Naive thymus-derived CD8-positive, alpha-beta T cell (primary cell): ENCODE results near the gene NPM3. TPM values are rescaled to one million over a fixed set of nuclear protein-coding genes. Genes with fewer than 3 reads are reported as not detected.

Source experiments
- ATAC-seq, 2 donors: fragments of 150-1000 bp; cut with Tn5 transposase in 1 of 2; sonication (Bioruptor Pico), chemical (Tn5 transposase) in 1 of 2; 1 replicate in 1 of 2; 2 replicates in 1 of 2; pipeline ENCODE4 v1.10.0; 2021; ENCODE audit warnings: mild to moderate bottlenecking in 2 of 2, moderate library complexity in 2 of 2
- POLR2A ChIA-PET: fragments of 350-600 bp; sonication (Branson Sonifier 250); formaldehyde crosslinking; loops from one replicate; lab custom pipeline; 2021; ENCODE audit warnings: antibody characterized with exemption; lab: Charles Lee
- DNase-seq, 10 donors: peaks; one replicate each; pipeline versions ENCODE4 v3.0.0 to v3.0.0-alpha.2; 2020 to 2022
- H3K27ac Mint-ChIP-seq, 10 donors: one replicate each; pipeline ENCODE4 v1.8.0; 2020 to 2022; ENCODE audit warnings: mild to moderate bottlenecking in 10 of 10, mixed read lengths in 10 of 10, moderate library complexity in 4 of 10, inconsistent platforms in 1 of 10
- H3K27me3 Mint-ChIP-seq, 5 donors: one replicate each; pipeline ENCODE4 v1.8.0; 2021 to 2022; ENCODE audit warnings: mixed read lengths in 5 of 5
- H3K36me3 Mint-ChIP-seq, 3 donors: one replicate each; pipeline ENCODE4 v1.8.0; 2020 to 2022; ENCODE audit warnings: mixed read lengths in 3 of 3, mild to moderate bottlenecking in 2 of 3, inconsistent platforms in 1 of 3
- H3K4me1 Mint-ChIP-seq, 4 donors: one replicate each; pipeline ENCODE4 v1.8.0; 2021 to 2022; ENCODE audit warnings: mixed read lengths in 4 of 4
- H3K4me3 Mint-ChIP-seq, 10 donors: one replicate each; pipeline ENCODE4 v1.8.0; 2020 to 2022; ENCODE audit warnings: mild to moderate bottlenecking in 10 of 10, mixed read lengths in 10 of 10, moderate library complexity in 6 of 10, inconsistent platforms in 1 of 10
- H3K9me3 Mint-ChIP-seq, 9 donors: one replicate each; pipeline ENCODE4 v1.8.0; 2020 to 2022; ENCODE audit warnings: mixed read lengths in 9 of 9, mild to moderate bottlenecking in 3 of 9, inconsistent platforms in 1 of 9, moderate library complexity in 1 of 9
- polyA plus RNA-seq, 3 donors: library from polyadenylated mRNA; unstranded; fragments of 300-500 nt; fragmentation: Illumina TruSeq; gene quantifications; one replicate each; pipeline ENCODE4 v1.2.3, GENCODE V29; 2021
- total RNA-seq, 8 experiments: library from RNA in 2 of 8; stranded (reverse) in 2 of 8; gene quantifications; one replicate each; pipeline ENCODE4 v1.2.3 and lab custom pipeline; 2021 to 2026

The NPM3 gene
- total and polyA plus RNA-seq, 5 experiments from 2014 or later, result 14.6 to 19.3 (median 18.9) TPM

GRCh38 chr10:101761226-101761625 is 22.0 kb downstream of the NPM3 start:
- Mint-ChIP-seq H3K27ac (no peak overlapping the region), H3K27me3 (peaks cover 4 to 15% (median 13%) of the 10 kb centered on the region in 5 donors), H3K9me3 (no peaks in the 10 kb centered on the region), H3K4me3 (no peak overlapping the region), H3K36me3 (no peaks in the 10 kb centered on the region), H3K4me1 (no peaks in the 10 kb centered on the region)
- ATAC-seq, result no peak
- POLR2A ChIA-PET, result no interaction called here
- no peak for DNase-seq

GRCh38 chr10:101760510-101760909 is 22.7 kb downstream of the NPM3 start:
- Mint-ChIP-seq H3K4me3 (no peak overlapping the region), H3K27me3 (peaks cover 3 to 14% (median 8%) of the 10 kb centered on the region in 5 donors), H3K36me3 (no peaks in the 10 kb centered on the region), H3K4me1 (no peaks in the 10 kb centered on the region), H3K9me3 (no peaks in the 10 kb centered on the region), H3K27ac (peak overlapping the region in 1 of 10 donors; percentile 39)
- no peak for ATAC-seq
- POLR2A ChIA-PET, result no interaction called here
- DNase-seq, result no peak

GRCh38 chr10:101759309-101760247 is 23.7 kb downstream of the NPM3 start:
- Mint-ChIP-seq H3K9me3 (no peaks in the 10 kb centered on the region), H3K27ac (no peak overlapping the region), H3K27me3 (peaks cover 1 to 14% (median 8%) of the 10 kb centered on the region in 5 donors), H3K4me3 (no peak overlapping the region), H3K36me3 (no peaks in the 10 kb centered on the region), H3K4me1 (no peaks in the 10 kb centered on the region)
- POLR2A ChIA-PET, result no interaction called here
- ATAC-seq (no peak), DNase-seq (peak in 1 of 10 donors; percentile 44)

- no peaks in the 10 kb centered on the region for H3K9me3 Mint-ChIP-seq
- no peaks in the 10 kb centered on the region for H3K4me1 Mint-ChIP-seq
- no peak overlapping the region for H3K27ac Mint-ChIP-seq
- no peak overlapping the region for H3K4me3 Mint-ChIP-seq
- POLR2A ChIA-PET, result no interaction called here
- no peaks in the 10 kb centered on the region for H3K36me3 Mint-ChIP-seq
- no peak for ATAC-seq
- DNase-seq, result peak in 1 of 10 donors; percentile 23
- peaks cover 2 to 14% (median 8%) of the 10 kb centered on the region in 5 donors for H3K27me3 Mint-ChIP-seq
Measured at GRCh38 chr10:101758858-101759257, 24.4 kb downstream of the NPM3 start.

- POLR2A ChIA-PET, result no interaction called here
- no peaks in the 10 kb centered on the region for H3K9me3 Mint-ChIP-seq
- no peak overlapping the region for H3K4me3 Mint-ChIP-seq
- no peak overlapping the region for H3K27ac Mint-ChIP-seq
- H3K27me3 Mint-ChIP-seq, result peaks cover 11 to 23% (median 14%) of the 10 kb centered on the region in 5 donors
- no peaks in the 10 kb centered on the region for H3K36me3 Mint-ChIP-seq
- no peak for ATAC-seq
- DNase-seq, result no peak
- no peaks in the 10 kb centered on the region for H3K4me1 Mint-ChIP-seq
Measured at GRCh38 chr10:101752241-101752640, 31.0 kb downstream of the NPM3 start.

- ATAC-seq (no peak), DNase-seq (no peak)
- POLR2A ChIA-PET, result no interaction called here
- Mint-ChIP-seq H3K4me1 (no peaks in the 10 kb centered on the region), H3K27ac (peak overlapping the region in 1 of 10 donors; percentile 28), H3K9me3 (no peaks in the 10 kb centered on the region), H3K27me3 (peaks cover 9 to 18% (median 14%) of the 10 kb centered on the region in 5 donors), H3K4me3 (no peak overlapping the region), H3K36me3 (no peaks in the 10 kb centered on the region)
Measured at GRCh38 chr10:101749047-101750016, 33.9 kb downstream of the NPM3 start.

- Mint-ChIP-seq H3K9me3 (no peaks in the 10 kb centered on the region), H3K27ac (no peak overlapping the region), H3K4me3 (no peak overlapping the region), H3K36me3 (no peaks in the 10 kb centered on the region), H3K4me1 (no peaks in the 10 kb centered on the region), H3K27me3 (peaks cover 7 to 19% (median 14%) of the 10 kb centered on the region in 5 donors)
- POLR2A ChIA-PET, result no interaction called here
- no peak for DNase-seq
- no peak for ATAC-seq
Measured at GRCh38 chr10:101748496-101748895, 34.8 kb downstream of the NPM3 start.

- Mint-ChIP-seq H3K9me3 (no peaks in the 10 kb centered on the region), H3K27me3 (peaks cover 0 to 21% (median 10%) of the 10 kb centered on the region in 5 donors), H3K27ac (no peak overlapping the region), H3K4me1 (no peaks in the 10 kb centered on the region), H3K4me3 (no peak overlapping the region), H3K36me3 (peaks cover 0 to 2% (median 0%) of the 10 kb centered on the region in 3 donors)
- POLR2A ChIA-PET, result no interaction called here
- no peak for DNase-seq
- no peak for ATAC-seq
Measured at GRCh38 chr10:101745074-101745696, 38.1 kb downstream of the NPM3 start.

GRCh38 chr10:101744267-101744666 is 39.0 kb downstream of the NPM3 start:
- POLR2A ChIA-PET, result no interaction called here
- peaks cover 0 to 2% (median 0%) of the 10 kb centered on the region in 3 donors for H3K36me3 Mint-ChIP-seq
- no peaks in the 10 kb centered on the region for H3K4me1 Mint-ChIP-seq
- ATAC-seq (no peak), DNase-seq (no peak)
- no peak overlapping the region for H3K4me3 Mint-ChIP-seq
- H3K9me3 Mint-ChIP-seq, result no peaks in the 10 kb centered on the region
- no peak overlapping the region for H3K27ac Mint-ChIP-seq
- peaks cover 2 to 23% (median 12%) of the 10 kb centered on the region in 5 donors for H3K27me3 Mint-ChIP-seq

GRCh38 chr10:101741938-101742337 is 41.3 kb downstream of the NPM3 start:
- no peaks in the 10 kb centered on the region for H3K4me1 Mint-ChIP-seq
- H3K4me3 Mint-ChIP-seq, result no peak overlapping the region
- no peak for ATAC-seq
- no peak overlapping the region for H3K27ac Mint-ChIP-seq
- peaks cover 0 to 2% (median 0%) of the 10 kb centered on the region in 3 donors for H3K36me3 Mint-ChIP-seq
- DNase-seq, result no peak
- no peaks in the 10 kb centered on the region for H3K9me3 Mint-ChIP-seq
- POLR2A ChIA-PET, result no interaction called here
- H3K27me3 Mint-ChIP-seq, result peaks cover 2 to 24% (median 12%) of the 10 kb centered on the region in 5 donors

- no peaks in the 10 kb centered on the region for H3K4me1 Mint-ChIP-seq
- peaks cover 2 to 42% (median 21%) of the 10 kb centered on the region in 5 donors for H3K27me3 Mint-ChIP-seq
- no peak for DNase-seq
- no peak overlapping the region for H3K4me3 Mint-ChIP-seq
- no peak overlapping the region for H3K27ac Mint-ChIP-seq
- POLR2A ChIA-PET, result no interaction called here
- no peak for ATAC-seq
- peaks cover 0 to 2% (median 0%) of the 10 kb centered on the region in 3 donors for H3K36me3 Mint-ChIP-seq
- no peaks in the 10 kb centered on the region for H3K9me3 Mint-ChIP-seq
Measured at GRCh38 chr10:101736666-101737065, 46.6 kb downstream of the NPM3 start.

DNA sequence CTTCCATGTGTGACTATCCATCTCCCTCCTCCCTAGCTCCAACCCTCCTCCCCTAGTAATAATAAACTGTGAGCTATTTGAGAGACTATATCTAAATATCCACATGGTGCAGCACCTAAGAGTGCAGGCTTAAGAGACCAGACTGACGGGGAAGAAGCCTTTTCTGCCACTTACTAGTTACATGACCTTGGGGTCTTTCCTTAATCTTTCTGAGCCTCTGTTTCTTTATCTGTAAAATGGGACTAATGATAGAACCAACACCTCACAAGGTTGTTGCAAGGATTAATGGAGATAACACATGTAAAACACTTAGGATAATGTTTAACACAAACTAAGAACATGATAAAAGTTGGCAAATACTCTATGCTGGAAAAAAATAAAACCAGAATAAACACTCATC is 51.1 kb downstream of the NPM3 start:
- Mint-ChIP-seq H3K36me3 (no peaks in the 10 kb centered on the region), H3K4me3 (no peak overlapping the region), H3K9me3 (no peaks in the 10 kb centered on the region), H3K4me1 (no peaks in the 10 kb centered on the region), H3K27ac (peak overlapping the region in 1 of 10 donors; percentile 33), H3K27me3 (peaks cover 0 to 34% (median 19%) of the 10 kb centered on the region in 5 donors)
- no peak for DNase-seq
- POLR2A ChIA-PET, result no interaction called here
- no peak for ATAC-seq
